Suprapubic skin (tissue), 4 donors: ENCODE results near the gene SCPEP1. TPM values are rescaled to one million over a fixed set of nuclear protein-coding genes. Genes with fewer than 3 reads are reported as not detected.

Source experiments
- DNase-seq, 2 donors: peaks; one replicate each; pipeline ENCODE4 v3.0.0-alpha.2; 2019; ENCODE audit warnings: low spot score in 2 of 2
- H3K27ac ChIP-seq: fragments of 200-600 bp; sonication (generic); one replicate; pipeline ENCODE4 v1.5.1; 2019
- H3K27me3 ChIP-seq: fragments of 200-600 bp; sonication (generic); one replicate; pipeline ENCODE4 v1.5.1; 2019
- H3K36me3 ChIP-seq: fragments of 200-600 bp; sonication (generic); one replicate; pipeline ENCODE4 v1.5.1; 2019
- H3K4me1 ChIP-seq: fragments of 200-600 bp; sonication (generic); one replicate; pipeline ENCODE4 v1.5.1; 2019
- H3K4me3 ChIP-seq: fragments of 200-600 bp; sonication (generic); one replicate; pipeline ENCODE4 v1.5.1; 2019; ENCODE audit warnings: mild to moderate bottlenecking
- H3K9me3 ChIP-seq: fragments of 200-600 bp; sonication (generic); one replicate; pipeline ENCODE4 v1.5.1; 2019
- EP300 ChIP-seq: sonication (generic); formaldehyde crosslinking; IDR thresholded peaks from one replicate; pipeline ENCODE4 v1.6.1; 2017; ENCODE audit warnings: antibody characterized with exemption
- POLR2A ChIP-seq, 2 donors: fragments of 450-650 bp; IDR thresholded peaks; one replicate each; pipeline ENCODE4 v1.6.1; 2017; ENCODE audit warnings: antibody characterized with exemption in 2 of 2, mild to moderate bottlenecking in 2 of 2, moderate library complexity in 2 of 2
- POLR2AphosphoS5 ChIP-seq, 3 donors: sonication (generic); formaldehyde crosslinking; IDR thresholded peaks; one replicate each; pipeline ENCODE4 v1.6.1; 2017; ENCODE audit warnings: antibody characterized with exemption in 3 of 3
- whole genome bisulfite sequencing: methylation state at CpG from one replicate; pipeline ENCODE4 v1.1.5; 2018; 5-methylcytosine and 5-hydroxymethylcytosine counted together
- total RNA-seq, 4 donors: library from RNA; depleted of rRNA; stranded (reverse); fragments of >200 nt; gene quantifications; one replicate each; pipeline ENCODE4 v1.1.0, GENCODE V29; 2016
- TF ChIP-seq, protein P1 (sequence below), 2 donors: fragments of 200-600 bp in 1 of 2; fragments of 450-650 bp in 1 of 2; sonication (generic) in 1 of 2; IDR thresholded peaks; one replicate each; pipeline ENCODE4 v1.5.1; 2016 to 2019; ENCODE audit warnings: antibody characterized with exemption in 2 of 2, mild to moderate bottlenecking in 1 of 2, moderate library complexity in 1 of 2

SCPEP1 gene
- total RNA-seq, 4 donors from 2014 or later, result 81.2 to 160 (median 100.0) TPM

DNA sequence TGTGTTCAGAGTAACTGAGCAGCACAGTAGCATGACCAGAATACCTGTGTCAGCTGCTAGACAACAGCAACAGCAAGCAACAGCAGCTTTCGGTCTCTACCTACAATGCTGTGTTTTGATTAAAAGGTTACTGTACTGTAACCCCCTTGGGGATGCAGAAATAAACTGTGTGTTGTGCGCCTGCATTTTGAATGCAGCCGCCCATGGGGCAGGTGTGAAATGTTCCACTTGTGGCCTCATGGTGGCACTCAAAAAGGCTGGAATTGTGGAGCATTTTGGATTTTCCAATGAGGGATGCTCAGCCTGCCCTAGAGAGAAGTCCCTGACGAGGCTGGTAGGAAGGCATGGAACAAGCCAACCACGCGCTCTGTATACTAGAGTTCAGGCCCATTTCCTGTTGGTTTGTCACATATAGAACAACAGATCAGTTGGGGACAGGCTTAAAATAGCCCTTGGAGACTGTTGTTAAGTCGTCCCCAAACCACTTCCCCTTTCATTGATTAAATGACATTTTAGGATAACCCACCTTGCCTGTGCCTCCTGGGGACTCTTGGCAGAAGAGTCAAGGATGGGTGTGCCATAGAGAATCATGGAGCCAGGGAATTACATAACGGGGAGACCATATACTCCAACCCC, 27.1 kb downstream of the SCPEP1 start:
- TF ChIP-seq POLR2AphosphoS5 (IDR thresholded peaks at IDR 0.05) (no peak), EP300 (no peak), POLR2A (IDR thresholded peaks at IDR 0.05) (no peak)
- TF ChIP-seq, protein P1, sequence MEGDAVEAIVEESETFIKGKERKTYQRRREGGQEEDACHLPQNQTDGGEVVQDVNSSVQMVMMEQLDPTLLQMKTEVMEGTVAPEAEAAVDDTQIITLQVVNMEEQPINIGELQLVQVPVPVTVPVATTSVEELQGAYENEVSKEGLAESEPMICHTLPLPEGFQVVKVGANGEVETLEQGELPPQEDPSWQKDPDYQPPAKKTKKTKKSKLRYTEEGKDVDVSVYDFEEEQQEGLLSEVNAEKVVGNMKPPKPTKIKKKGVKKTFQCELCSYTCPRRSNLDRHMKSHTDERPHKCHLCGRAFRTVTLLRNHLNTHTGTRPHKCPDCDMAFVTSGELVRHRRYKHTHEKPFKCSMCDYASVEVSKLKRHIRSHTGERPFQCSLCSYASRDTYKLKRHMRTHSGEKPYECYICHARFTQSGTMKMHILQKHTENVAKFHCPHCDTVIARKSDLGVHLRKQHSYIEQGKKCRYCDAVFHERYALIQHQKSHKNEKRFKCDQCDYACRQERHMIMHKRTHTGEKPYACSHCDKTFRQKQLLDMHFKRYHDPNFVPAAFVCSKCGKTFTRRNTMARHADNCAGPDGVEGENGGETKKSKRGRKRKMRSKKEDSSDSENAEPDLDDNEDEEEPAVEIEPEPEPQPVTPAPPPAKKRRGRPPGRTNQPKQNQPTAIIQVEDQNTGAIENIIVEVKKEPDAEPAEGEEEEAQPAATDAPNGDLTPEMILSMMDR (IDR thresholded peaks at IDR 0.05), result no peak
- Histone ChIP-seq H3K27me3 (no peaks in the 10 kb centered on the region), H3K9me3 (no peaks in the 10 kb centered on the region), H3K4me3 (no peak overlapping the region), H3K27ac (no peak overlapping the region), H3K36me3 (peaks cover 28% of the 10 kb centered on the region), H3K4me1 (peaks cover 3% of the 10 kb centered on the region)
- 66% methylated on average over 7 of the region's 8 CpGs for WGBS
- DNase-seq, result no peak

DNA sequence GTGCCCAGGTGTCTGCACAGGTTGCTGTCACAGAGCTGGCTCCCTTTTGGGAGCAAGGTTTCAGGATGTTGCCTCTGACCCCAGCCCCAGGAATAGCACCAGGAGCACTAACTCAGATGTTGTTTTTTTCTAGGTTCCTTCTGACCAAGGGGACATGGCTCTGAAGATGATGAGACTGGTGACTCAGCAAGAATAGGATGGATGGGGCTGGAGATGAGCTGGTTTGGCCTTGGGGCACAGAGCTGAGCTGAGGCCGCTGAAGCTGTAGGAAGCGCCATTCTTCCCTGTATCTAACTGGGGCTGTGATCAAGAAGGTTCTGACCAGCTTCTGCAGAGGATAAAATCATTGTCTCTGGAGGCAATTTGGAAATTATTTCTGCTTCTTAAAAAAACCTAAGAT, 28.1 kb downstream of the SCPEP1 start:
- WGBS, result 90% methylated on average over 2 of the region's 2 CpGs
- DNase-seq, result no peak
- Histone ChIP-seq H3K36me3 (peaks cover 18% of the 10 kb centered on the region), H3K4me3 (no peak overlapping the region), H3K27me3 (no peaks in the 10 kb centered on the region), H3K4me1 (peaks cover 8% of the 10 kb centered on the region), H3K27ac (no peak overlapping the region), H3K9me3 (no peaks in the 10 kb centered on the region)
- TF ChIP-seq, protein P1 (IDR thresholded peaks at IDR 0.05), result no peak
- no peak for TF ChIP-seq POLR2AphosphoS5 (IDR thresholded peaks at IDR 0.05)

DNA sequence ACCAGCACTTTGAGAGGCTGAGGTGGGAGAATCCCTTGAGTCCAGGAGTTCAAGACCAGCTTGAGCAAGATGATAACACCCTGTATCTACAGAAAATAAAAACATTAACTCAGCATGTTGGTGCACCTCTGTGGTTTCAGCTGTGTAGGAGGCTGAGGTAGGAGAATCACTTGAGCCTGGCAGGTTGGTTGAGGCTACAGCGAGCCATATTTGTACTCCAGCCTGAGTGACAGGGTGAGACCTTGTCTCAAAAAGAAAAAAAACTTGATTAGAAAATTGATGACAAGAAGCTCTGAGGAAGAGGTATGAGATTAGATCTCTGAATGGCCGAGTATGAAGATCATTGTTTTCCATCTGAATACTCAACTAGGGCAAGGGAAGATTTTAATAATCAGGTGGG, 31.0 kb downstream of the SCPEP1 start:
- no peak for DNase-seq
- Histone ChIP-seq H3K27ac (no peak overlapping the region), H3K4me3 (no peak overlapping the region), H3K36me3 (peaks cover under 1% of the 10 kb centered on the region), H3K27me3 (no peaks in the 10 kb centered on the region), H3K9me3 (no peaks in the 10 kb centered on the region), H3K4me1 (peaks cover 8% of the 10 kb centered on the region)
- TF ChIP-seq, protein P1 (IDR thresholded peaks at IDR 0.05), result no peak
- TF ChIP-seq POLR2AphosphoS5 (IDR thresholded peaks at IDR 0.05) (no peak), EP300 (no peak), POLR2A (IDR thresholded peaks at IDR 0.05) (no peak)
- 69% methylated on average over 2 of the region's 2 CpGs for WGBS

DNA sequence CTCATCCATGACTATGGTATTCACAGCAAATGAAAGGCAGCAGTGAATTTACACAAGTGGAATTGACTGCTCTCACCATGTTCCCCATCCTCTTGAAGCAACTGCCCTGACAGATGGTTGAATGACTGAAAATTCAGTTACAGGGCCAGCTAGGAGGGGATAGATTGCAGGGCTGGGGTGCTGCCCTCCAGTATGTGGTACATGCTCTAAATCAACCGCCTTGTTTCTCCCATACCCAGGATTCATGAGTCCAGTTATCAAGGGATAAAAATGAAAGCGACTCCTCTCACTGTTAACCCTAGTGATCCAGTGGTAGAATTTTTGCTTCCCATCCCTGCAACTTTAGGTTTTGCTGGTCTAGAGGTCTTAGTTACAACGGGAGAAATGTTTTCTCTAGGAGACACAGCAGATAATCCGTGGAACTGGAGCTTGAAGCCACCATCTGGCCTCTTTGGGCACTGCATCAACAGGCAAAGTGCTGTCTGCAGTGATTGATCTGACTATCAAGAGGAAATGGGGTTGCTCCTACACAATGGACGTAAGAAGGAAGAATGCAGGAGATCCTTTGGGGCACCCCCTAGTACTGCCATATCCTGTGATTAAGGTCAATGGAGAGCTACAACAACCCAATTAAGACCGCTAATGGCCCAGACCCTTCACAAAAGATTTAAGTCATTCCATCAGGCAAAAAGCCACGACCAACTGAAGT, 32.0 kb downstream of the SCPEP1 start:
- no peaks in the 10 kb centered on the region for H3K9me3 ChIP-seq
- H3K27me3 ChIP-seq, result no peaks in the 10 kb centered on the region
- H3K4me1 ChIP-seq, result peaks cover 8% of the 10 kb centered on the region
- no peak for DNase-seq
- H3K36me3 ChIP-seq, result no peaks in the 10 kb centered on the region
- 31% methylated on average over 7 of the region's 7 CpGs for WGBS
- no peak overlapping the region for H3K27ac ChIP-seq
- no peak overlapping the region for H3K4me3 ChIP-seq
- TF ChIP-seq, protein P1 (IDR thresholded peaks at IDR 0.05), result peak; percentile 6 to 73
- TF ChIP-seq POLR2AphosphoS5 (IDR thresholded peaks at IDR 0.05) (no peak), EP300 (no peak)

DNA sequence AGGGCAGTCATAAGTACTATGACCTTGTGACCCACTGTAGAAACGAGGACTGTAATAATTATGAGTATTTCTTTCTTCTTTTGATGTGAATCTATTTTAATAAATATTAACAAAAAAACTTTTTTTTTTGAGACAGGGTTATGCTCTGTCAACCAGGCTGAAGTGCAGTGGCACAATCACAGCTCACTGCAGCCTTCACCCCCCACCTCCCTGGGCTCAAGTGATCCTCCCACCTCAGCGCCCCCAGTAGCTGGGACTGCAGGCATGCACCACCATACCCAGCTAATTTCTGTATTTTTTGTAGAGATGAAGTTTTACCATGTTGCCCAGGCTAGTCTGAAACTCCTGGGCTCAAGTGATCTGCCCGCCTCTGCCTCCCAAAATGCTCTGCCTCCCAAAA, 32.6 kb downstream of the SCPEP1 start:
- WGBS, result 57% methylated on average over 3 of the region's 3 CpGs
- Histone ChIP-seq H3K36me3 (no peaks in the 10 kb centered on the region), H3K9me3 (no peaks in the 10 kb centered on the region), H3K27ac (no peak overlapping the region), H3K4me1 (peaks cover 8% of the 10 kb centered on the region), H3K27me3 (no peaks in the 10 kb centered on the region), H3K4me3 (no peak overlapping the region)
- TF ChIP-seq EP300, result no peak
- TF ChIP-seq, protein P1 (IDR thresholded peaks at IDR 0.05), result no peak
- TF ChIP-seq POLR2AphosphoS5 (IDR thresholded peaks at IDR 0.05), result no peak
- TF ChIP-seq POLR2A (IDR thresholded peaks at IDR 0.05), result no peak
- DNase-seq, result no peak
